ENCODE data around the gene ALDH1L2. TPM values are rescaled to one million over a fixed set of nuclear protein-coding genes. Genes with fewer than 3 reads are reported as not detected.

The ALDH1L2 gene
- total RNA-seq, 6 donors from 2014 or later, result 1.2 to 11.6 (median 2.9) TPM

GRCh38 chr12:105053116-105053572, 31.1 kb downstream of the ALDH1L2 start:
- Histone ChIP-seq H3K4me1 (peaks cover 0 to 3% (median 0%) of the 10 kb centered on the region in 4 donors), H3K9me3 (peaks cover 0 to 8% (median 0%) of the 10 kb centered on the region in 4 donors), H3K27ac (no peak overlapping the region), H3K4me3 (no peak overlapping the region), H3K27me3 (no peaks in the 10 kb centered on the region), H3K36me3 (peaks cover 0 to 7% (median 0%) of the 10 kb centered on the region in 4 donors)
- DNase-seq (peak in 1 of 2 donors; percentile 69), ATAC-seq (ENCODE audit: low FRiP score in 2 of 2) (peak; percentile 65 to 87)
- TF ChIP-seq EP300 (IDR thresholded peaks at IDR 0.05) (no peak), POLR2A (IDR thresholded peaks at IDR 0.05) (no peak), POLR2AphosphoS5 (IDR thresholded peaks at IDR 0.05) (no peak)
- TF ChIP-seq, protein P1, sequence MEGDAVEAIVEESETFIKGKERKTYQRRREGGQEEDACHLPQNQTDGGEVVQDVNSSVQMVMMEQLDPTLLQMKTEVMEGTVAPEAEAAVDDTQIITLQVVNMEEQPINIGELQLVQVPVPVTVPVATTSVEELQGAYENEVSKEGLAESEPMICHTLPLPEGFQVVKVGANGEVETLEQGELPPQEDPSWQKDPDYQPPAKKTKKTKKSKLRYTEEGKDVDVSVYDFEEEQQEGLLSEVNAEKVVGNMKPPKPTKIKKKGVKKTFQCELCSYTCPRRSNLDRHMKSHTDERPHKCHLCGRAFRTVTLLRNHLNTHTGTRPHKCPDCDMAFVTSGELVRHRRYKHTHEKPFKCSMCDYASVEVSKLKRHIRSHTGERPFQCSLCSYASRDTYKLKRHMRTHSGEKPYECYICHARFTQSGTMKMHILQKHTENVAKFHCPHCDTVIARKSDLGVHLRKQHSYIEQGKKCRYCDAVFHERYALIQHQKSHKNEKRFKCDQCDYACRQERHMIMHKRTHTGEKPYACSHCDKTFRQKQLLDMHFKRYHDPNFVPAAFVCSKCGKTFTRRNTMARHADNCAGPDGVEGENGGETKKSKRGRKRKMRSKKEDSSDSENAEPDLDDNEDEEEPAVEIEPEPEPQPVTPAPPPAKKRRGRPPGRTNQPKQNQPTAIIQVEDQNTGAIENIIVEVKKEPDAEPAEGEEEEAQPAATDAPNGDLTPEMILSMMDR (IDR thresholded peaks at IDR 0.05), result peak; percentile 72 to 92 (median 88)
- WGBS, 2 donors, result 4 to 7% methylated on average over 2 of the region's 2 CpGs

- H3K27me3 ChIP-seq, result no peaks in the 10 kb centered on the region
- ATAC-seq (ENCODE audit: low FRiP score in 2 of 2) (no peak), DNase-seq (no peak)
- no peak overlapping the region for H3K27ac ChIP-seq
- H3K4me1 ChIP-seq, result peaks cover 0 to 3% (median 0%) of the 10 kb centered on the region in 4 donors
- no peak overlapping the region for H3K4me3 ChIP-seq
- peaks cover 0 to 7% (median 0%) of the 10 kb centered on the region in 4 donors for H3K36me3 ChIP-seq
- no peak for TF ChIP-seq POLR2AphosphoS5 (IDR thresholded peaks at IDR 0.05)
- TF ChIP-seq EP300 (IDR thresholded peaks at IDR 0.05), result no peak
- TF ChIP-seq, protein P1 (IDR thresholded peaks at IDR 0.05), result no peak
- no peak for TF ChIP-seq POLR2A (IDR thresholded peaks at IDR 0.05)
- 88% methylated on average over 4 of the region's 4 CpGs for WGBS, 2 donors
- peaks cover 0 to 8% (median 0%) of the 10 kb centered on the region in 4 donors for H3K9me3 ChIP-seq
Observed at GRCh38 chr12:105051981-105052380, 32.3 kb downstream of the ALDH1L2 start.

DNA sequence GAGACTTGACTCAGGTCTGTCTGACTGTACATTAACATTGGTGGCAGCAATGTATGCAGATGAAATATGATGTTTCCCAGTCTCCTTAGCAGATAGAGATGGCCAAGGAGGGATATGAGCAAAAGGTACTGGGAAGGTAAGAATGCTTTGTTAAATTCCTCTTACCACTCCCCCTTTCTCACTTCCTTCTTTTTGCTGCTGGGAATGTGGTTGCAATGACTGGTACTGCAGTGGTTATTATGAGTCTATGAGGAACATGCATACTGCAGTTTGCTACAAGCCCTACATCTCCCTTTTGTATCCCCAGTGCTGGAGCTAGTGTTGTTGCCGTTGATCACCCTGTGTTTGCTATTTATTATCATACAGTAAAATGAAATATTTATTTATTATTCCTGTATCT, 35.9 kb downstream of the ALDH1L2 start:
- no peak overlapping the region for H3K4me3 ChIP-seq
- ATAC-seq (ENCODE audit: low FRiP score in 2 of 2) (no peak), DNase-seq (no peak)
- H3K4me1 ChIP-seq, result peaks cover 0 to 2% (median 0%) of the 10 kb centered on the region in 4 donors
- H3K27ac ChIP-seq, result no peak overlapping the region
- TF ChIP-seq, protein P1 (IDR thresholded peaks at IDR 0.05), result no peak
- TF ChIP-seq POLR2AphosphoS5 (IDR thresholded peaks at IDR 0.05) (no peak), EP300 (IDR thresholded peaks at IDR 0.05) (no peak), POLR2A (IDR thresholded peaks at IDR 0.05) (no peak)
- H3K9me3 ChIP-seq, result no peaks in the 10 kb centered on the region
- WGBS, 2 donors, result 93 to 96% methylated on average over 1 of the region's 1 CpG
- peaks cover 0 to 7% (median 0%) of the 10 kb centered on the region in 4 donors for H3K36me3 ChIP-seq
- no peaks in the 10 kb centered on the region for H3K27me3 ChIP-seq

DNA sequence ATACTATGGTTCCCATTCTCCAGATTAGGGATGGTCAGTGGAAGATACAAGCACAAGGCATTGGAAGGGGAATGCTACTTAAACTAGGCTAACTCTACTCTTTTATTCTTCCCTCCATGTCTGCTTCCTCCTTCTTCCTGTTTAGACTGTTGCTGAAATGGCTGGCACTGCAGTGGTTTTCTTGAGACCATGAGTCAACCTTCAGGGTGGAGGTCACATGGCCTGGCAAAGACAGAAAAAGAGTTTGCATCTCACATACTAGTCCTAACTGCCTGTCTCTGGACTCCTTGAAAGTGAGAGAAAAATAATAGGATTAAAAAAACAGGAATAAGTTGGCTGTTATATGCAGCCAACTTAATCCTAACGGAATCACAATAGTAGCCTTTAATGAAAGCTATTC, 37.0 kb downstream of the ALDH1L2 start:
- WGBS, 2 donors, result 88 to 100% methylated on average over 1 of the region's 1 CpG
- ATAC-seq (ENCODE audit: low FRiP score in 2 of 2), result no peak
- Histone ChIP-seq H3K4me1 (no peaks in the 10 kb centered on the region), H3K4me3 (no peak overlapping the region), H3K27me3 (no peaks in the 10 kb centered on the region), H3K27ac (no peak overlapping the region), H3K36me3 (peaks cover 0 to 7% (median 0%) of the 10 kb centered on the region in 4 donors), H3K9me3 (no peaks in the 10 kb centered on the region)
- no peak for TF ChIP-seq POLR2AphosphoS5 (IDR thresholded peaks at IDR 0.05)
- no peak for DNase-seq

GRCh38 chr12:105041186-105041585, 43.1 kb downstream of the ALDH1L2 start:
- Histone ChIP-seq H3K4me1 (no peaks in the 10 kb centered on the region), H3K36me3 (no peaks in the 10 kb centered on the region), H3K27me3 (no peaks in the 10 kb centered on the region), H3K9me3 (no peaks in the 10 kb centered on the region), H3K27ac (no peak overlapping the region), H3K4me3 (no peak overlapping the region)
- no peak for ATAC-seq (ENCODE audit: low FRiP score in 2 of 2)
- TF ChIP-seq EP300 (IDR thresholded peaks at IDR 0.05) (no peak), POLR2AphosphoS5 (IDR thresholded peaks at IDR 0.05) (no peak), POLR2A (IDR thresholded peaks at IDR 0.05) (no peak)
- TF ChIP-seq, protein P1 (IDR thresholded peaks at IDR 0.05), result no peak
- no peak for DNase-seq
- 76 to 78% methylated on average over 3 of the region's 3 CpGs for WGBS, 2 donors

Measured in upper lobe of left lung (tissue), 6 donors.